G401.6 (cell line): ENCODE results near the gene PPP3CA.

Experiments
- FAIRE-seq: peaks from 2 replicates; lab custom pipeline; 2012; peaks lifted over from hg19 to GRCh38; lab: Jason Lieb, UNC

The PPP3CA gene

DNA sequence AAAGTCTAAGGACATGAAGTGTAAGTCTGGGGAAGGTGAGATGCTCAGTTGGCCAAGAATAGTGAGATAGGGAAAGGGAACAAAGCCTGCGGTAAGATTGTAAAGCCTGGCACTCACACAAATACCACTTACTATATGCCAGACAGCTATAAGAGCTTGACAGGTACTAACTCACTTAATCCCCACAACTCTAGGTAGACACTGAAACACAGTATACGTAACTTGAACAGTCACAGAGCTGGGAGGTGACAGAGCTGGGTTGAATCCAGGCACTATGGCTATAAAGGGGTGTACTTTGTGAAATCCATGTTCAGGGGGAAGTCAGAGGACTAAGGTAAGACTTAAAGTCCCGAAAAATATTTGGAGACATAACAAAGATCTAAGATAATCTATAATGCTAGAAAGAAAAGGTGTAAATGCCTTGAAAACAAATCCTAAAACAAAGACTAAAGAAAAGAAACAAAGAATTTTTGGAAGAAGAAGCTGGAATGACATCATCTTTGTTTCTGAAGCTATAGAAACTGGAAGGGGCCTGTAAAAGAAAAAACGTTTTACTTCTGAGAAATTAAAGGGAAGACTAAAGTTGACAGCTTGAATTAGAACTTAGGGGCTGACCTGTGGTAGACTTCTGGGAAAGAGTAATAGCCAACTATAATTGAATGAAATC is 172.5 kb downstream of the PPP3CA start:
- FAIRE-seq = no peak

DNA sequence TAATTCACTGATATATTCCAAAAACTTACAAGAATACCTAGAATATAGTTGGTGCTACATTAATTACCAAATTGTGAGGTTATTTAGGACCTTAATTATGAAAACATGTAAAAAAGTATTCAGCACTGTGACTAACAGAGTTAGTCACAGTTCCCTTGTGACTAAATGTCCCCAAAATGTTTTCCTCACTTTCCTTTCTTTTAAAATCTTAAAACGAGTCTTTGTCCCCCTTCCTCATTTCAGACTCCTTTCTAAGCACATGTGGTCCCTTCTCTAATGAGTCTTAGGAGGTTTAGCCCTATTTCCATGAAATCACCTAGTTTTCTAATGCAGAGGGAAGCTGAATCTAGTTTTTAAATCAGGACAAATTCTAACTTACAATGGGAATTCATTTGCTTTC is 175.0 kb downstream of the PPP3CA start:
- no peak for FAIRE-seq

DNA sequence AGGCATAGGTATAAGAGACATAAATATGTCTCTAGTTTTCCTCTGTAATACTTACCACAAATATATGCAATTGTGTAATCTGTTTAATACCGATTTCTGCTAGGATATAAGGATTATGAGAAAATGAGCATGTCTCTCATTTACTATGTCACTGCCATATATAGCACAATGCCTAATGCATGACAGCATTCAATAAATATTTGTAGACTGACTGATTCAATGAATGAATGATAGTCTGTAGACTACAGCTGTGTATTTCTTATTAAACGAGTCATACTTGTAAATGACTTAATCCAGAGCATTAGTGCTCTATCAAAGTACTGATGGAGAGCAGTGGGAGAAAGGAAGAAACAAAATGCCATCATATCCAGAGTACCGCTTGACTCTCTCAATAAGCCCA is 175.6 kb downstream of the PPP3CA start:
- FAIRE-seq = no peak

DNA sequence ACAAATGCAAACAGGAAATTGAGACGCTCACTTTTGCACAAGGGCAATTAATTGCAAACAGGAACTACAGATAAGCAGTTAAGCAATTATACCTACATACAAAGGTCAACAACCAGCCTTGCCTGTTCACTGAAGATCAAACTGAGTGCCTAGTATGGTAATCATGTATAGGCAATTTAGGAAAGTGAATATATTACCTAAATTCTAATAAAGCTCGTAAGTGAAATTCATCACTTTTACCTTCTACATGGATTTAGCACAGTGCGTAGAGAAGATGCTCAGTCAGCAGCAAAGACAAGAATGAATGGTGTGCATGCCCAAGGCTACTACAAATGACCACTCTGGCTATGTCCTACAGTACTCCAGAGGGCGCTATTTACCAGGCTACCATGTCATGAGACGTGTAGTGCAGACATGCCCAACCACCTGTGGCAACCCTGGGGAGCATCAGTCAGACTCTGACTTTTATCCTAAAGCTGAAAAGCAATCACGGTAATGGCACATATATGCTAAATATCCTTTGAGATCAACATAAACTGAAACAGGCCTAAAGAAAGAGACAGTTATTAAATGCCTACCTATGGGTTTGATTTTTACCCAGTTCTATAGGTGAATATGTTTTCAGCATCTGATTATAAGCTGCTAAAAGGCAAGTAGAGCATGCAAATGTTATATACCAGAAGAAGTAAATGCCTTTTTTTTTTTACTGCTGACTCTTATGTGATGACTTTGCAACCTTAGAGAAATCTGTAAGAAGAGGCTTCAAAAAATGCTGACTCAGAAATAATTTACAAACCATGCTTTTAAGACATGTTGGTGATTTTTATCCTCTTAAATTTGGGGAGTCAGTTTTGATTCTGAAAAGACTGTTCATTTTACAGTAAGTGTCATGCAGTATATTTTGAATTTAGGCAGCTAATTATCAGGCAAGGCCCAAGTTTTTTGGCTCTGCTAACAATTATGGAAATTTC is 178.0 kb downstream of the PPP3CA start:
- no peak for FAIRE-seq

DNA sequence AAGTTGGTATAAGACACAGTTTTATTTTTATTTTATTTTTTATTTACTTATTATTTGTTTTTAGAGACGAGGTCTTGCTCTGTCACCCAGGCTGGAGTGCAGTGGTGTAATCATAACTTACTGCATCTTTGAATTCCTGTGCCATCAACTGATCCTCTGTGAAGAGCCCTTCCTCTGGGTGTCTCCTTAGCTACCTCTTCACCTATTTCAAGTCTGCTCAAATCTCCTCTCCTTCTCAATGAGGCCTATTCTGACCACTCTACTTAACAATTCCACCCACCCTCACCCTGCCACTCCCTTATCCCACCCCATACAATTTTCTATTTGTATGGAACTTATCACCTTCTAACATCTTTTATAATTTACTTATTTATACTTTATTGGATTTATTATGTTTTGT is 183.4 kb downstream of the PPP3CA start:
- FAIRE-seq = no peak

DNA sequence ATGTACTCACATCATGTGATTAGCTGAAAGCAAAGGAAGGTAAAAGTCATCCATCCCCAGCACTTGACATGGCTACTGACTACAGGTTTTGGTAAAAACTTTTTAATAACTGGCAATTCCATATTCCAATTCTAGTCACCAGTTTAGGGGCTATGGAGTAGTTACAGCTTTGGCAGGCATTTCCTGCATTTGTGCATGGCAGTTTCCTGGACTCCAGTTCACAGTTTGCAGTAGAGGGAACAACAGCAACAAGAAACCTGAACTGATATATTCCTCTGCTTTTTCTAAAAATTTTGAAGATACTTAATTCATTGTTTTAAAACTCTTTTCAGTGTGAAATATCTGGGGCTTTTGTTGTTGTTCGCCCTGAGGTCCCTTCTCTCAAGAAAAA is 184.3 kb downstream of the PPP3CA start:
- no peak for FAIRE-seq

DNA sequence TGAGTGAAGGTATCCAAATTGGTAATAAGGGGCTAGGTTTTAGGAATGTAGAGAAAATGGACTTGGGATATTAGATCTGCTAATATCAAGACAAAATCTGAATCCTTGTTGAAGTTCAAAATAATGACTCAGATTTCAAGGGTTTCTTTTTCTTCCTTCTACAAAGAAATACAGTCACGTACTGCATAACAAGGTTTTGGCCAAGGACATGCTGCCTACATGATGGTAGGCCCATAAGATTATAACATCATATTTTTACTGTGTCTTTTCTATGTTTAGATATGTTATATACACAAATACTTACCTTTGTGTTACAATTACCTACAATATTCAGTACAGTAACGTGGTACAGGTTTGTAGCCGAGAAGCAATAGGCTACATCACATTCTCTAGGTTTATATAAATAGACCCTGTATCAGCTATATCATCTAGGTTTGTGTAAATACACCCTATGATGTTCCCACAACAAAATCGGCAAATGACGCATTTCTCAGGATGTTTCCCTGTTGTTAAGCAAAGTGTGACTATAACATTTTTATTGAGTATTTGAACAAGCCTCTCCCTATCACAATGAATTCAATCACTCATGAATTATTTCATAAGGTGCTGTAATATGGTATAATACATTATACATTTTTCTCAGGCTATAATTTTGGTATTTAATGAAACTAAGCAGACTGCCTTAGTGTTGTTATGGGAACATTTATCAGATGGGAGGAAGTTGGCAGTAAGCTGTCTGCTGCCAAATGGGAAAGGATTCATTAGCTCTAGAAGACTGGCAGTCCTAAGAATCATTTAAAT is 186.3 kb downstream of the PPP3CA start:
- no peak for FAIRE-seq

DNA sequence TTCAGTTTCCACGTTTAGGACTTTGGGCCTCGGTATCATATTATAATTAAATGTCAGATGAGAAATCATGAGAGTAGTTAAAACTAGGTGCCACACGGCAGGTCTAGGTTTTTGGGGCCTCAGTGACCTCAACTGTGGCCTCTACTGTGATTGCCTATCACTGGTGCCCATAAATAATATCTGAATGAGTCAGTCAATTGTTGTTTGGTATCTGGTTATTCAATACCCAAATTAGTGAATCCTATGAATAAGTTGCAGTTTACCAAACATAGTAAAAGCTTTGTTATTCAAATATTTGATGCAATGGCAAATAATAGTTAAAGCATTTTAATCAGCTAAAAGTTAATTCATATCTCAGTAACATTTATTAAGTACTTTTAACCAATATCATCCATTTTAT is 188.8 kb downstream of the PPP3CA start:
- no peak for FAIRE-seq

DNA sequence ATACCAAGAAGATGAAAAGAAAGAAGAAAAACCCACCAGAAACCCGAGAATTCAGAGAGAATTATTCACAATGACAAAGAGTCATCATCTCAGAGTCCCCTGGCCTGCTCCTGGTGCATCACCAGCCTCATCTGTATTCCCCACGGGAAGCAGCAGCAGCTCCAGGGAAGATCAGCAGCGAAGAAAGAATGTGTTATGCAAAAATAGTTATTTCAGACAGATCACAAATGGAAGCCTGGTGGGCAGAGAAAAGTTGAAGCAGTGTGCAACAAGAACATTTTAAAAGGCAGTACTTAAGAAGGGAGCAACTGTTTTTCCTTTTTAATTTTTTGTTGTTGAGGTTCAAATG is 189.2 kb downstream of the PPP3CA start:
- FAIRE-seq = no peak

DNA sequence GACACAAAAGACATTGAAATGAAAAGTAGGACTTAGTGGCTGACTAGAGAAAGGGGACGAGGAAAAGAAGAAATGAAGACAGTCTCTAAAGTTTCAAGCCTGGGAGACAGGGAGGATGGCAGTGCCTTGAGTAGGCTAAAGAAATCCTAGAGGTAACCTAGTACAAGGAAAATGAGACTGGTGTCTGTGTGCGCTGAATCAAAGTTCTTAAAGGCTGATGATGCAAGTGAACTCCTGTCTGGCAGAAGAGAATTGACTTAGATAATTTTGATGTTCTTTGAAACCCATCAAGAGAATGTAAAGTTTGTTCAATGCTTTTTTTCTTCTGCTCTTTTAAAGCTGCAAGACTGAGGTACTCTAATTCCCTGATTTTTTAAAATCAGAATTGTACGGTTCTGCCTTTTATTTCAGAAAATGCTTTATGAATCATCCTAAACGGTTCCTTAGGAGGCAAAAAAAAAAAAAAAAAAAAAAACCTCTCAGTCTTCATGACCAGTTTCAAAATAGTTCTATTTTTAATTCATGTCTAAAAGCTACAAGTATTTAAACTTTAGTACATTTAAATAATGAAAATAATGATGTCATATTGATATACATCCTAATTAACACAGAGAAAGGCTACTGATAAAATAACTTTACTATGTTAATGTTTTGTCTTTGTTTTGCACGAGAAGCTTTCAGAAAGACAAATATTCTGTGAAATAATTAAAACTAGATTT is 189.8 kb downstream of the PPP3CA start:
- FAIRE-seq = no peak

DNA sequence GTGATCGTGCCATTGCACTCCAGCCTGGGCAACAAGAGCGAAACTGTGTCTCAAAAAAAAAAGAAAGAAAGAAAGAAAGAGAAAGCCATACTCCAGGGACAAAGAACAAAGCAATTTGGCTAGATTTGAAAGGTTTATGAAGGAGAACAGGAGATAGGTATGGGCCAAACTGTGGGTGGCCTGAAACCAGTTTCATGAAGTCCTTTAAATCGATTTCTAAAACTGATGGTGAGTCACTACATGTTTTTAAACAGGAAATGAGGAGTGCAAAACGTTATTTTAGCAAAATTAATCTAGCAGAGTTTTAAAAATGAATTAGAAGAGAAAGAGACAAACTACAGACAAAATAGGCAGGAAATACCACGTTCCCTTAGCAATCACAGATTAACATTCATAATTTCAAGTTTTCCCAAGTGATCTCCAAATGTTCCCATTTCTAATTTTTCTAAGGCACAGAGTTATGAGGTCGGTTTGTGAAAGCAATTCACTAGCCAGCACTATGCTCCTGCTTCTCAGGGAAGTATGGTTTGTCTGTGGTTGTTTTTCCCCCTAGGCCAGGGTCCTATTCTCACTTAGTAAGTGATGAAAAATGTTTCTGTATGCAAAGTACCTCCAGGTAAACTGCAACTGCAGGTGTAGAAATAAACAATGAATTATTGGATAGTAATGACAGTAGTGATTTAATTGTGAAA is 190.6 kb downstream of the PPP3CA start:
- FAIRE-seq = no peak

DNA sequence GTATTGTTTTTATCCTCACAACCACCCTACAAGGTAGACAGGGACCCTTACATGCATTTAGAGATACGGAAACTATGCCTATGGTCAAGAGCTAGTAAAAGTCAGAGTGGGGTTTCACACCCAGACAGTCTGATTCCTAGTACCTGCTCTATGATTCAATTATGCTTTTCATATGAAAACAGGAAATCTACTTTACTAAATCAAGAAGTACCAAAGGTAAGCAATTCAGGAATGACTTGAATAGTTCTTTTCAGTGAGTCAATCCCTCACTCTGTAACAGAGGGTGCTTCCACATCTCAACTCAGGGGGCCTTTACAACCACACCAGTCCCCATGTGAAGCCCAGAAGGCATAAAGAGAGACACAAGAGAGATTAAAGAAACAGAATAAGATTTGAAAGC is 191.4 kb downstream of the PPP3CA start:
- no peak for FAIRE-seq

DNA sequence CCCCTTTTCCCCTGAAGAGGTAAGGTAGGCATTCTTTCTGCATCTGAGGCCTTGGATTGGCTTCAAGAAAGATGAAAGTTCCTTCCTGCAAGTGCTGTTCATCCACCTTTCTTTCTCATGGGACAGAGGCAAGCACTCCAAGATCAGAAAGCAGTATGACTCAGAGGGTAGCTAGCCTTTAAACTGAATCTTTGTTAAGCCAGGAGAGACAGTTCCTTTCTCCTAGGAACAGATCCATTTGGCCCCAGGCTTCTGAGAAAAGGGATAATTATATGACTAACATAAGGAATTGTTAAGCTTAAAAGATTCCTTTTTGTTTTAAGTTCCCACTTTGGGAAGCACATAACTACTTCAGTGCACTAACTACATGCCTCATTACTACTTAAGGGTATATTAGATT is 192.0 kb downstream of the PPP3CA start:
- FAIRE-seq = no peak

DNA sequence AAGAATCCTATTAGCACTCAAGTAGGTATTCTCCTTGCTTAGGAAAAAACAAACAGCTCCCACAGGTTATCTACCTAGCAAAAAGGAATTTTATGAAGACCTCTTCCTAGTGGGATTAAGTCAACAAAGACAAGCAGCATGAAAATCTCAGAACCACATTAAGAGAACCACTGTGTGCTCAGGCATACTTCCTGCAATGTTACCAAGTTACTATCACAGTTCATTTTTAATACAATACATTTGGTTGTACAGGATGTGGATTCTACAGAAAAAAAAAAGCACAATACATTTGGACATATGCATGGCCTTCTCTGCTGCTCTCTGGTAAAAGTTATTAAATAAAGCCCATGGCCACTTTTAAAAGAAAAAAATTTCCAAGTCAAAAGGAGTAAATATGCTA is 193.7 kb downstream of the PPP3CA start:
- FAIRE-seq = no peak

DNA sequence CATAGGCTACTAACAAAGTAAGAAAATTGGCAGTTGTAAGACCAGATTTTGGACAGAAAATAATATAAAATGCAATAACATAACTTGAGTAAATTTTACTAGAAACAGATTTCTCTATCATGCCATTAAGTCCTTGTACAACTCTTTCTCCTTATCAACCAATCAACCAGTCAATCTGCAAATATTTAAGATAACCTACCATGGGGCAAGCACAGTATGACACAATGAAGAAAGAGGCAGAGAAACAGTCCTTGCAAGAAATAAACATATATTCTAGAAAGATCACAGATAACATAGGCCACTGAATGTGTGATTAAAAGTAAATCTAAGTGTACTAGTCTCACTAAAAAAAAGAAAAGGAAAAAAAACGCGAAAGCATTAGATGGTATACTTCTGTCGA is 194.8 kb downstream of the PPP3CA start:
- no peak for FAIRE-seq

DNA sequence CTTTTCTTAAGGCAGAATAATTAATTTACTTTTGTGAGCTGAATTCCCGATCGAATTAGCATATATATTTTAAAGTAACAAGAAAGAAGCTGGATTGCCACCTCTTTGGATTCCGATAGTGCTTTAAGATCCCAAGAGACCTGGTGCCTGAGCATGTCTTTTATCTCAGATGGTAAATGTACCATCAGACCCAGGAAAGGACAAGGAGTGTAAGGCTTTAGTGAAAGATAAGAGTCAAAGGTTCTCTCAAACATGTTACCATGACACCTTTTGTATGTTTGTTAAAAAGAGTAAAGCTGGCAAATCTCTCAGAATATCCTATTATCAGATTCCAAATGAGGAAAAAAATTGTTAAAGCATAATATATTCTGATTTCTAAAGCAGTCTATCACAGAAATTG is 198.8 kb downstream of the PPP3CA start:
- no peak for FAIRE-seq

DNA sequence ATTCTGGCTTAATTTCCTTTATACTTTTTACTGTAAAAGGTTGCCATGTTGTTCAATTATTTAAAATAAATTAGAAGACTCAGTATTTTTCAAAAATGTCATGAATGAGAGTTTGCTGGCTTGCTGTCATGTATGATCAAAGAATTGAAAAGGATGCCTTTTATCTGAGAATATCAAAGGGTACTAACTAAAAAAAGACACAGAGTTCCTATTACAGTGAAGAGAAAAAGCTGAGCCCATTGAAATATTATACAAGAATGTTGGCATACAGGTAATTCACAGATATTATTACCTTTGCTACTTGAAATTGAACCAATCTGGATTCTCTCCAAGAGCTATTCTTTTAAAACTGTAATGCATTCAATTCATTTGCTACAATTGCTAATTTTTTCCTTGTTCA is 200.0 kb downstream of the PPP3CA start:
- no peak for FAIRE-seq

DNA sequence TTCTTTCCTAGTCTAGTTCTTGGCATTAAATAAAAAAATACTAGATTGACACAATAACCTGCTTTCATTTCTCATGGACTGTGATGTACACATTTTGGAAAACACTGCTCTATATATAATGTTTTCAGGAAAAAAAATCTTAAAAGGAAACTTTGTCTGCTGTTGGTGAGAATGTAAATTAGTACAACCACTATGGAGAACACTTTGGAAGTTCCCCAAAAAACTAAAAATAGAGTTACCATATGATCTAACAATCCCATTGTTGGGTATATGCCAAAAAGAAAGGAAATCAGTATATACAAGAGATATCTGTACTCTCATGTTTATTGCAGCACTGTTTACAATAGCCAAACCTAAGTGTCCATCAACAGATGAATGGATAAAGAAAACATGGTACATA is 202.3 kb downstream of the PPP3CA start:
- no peak for FAIRE-seq

DNA sequence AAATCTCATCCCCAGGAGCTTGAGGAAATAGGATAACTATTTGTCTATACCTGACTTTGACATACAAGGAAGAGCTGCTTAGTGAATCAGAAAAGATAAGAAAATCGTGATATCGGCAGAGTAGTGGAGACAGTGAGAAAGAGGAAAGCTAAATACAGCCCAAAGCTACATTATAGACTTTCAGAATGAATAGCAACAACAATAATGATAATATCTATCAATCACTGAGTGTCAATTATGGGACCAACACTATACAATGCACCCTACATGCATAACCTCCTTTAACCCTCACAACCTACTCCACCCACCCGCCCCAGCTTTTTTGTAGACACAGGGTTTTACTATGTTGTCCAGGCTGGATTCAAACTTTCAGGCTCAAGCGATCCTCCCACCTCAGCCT is 205.1 kb downstream of the PPP3CA start:
- FAIRE-seq = no peak

DNA sequence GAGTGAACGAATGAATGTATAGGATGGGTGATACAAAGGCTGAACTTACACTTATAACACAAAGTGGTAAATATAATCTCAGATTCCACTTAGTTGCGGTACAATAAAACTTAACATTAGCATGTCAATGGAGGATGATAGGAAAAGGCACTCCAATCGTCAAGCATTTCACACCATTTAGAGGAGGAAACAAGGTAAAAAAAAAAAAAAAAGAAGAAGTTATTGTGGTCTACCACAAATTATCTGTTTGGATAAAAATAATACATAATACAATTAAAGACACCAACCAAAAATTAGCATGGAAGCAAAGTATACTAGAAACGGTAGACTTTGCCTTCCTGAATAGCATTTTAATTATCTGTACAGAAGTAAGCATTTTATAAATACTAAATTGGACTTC is 205.5 kb downstream of the PPP3CA start:
- FAIRE-seq = no peak

DNA sequence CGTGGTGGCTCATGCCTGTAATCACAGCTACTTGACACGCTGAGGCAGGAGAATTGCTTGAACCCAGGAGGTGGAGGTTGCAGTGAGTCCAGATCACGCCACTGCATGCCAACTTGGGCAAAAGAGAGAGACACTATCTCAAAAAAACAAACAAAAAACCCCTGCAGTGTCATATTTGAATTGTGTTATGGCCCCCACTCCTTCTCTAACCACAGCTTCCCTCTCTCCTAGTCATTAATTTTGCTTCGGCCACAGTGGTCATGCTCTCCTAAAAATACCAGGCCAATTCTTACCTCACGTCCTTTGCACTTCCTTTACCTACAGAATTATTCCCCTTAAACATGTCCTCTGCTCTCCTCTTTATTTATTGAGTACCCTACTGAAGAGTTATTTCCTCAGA is 206.1 kb downstream of the PPP3CA start:
- no peak for FAIRE-seq

DNA sequence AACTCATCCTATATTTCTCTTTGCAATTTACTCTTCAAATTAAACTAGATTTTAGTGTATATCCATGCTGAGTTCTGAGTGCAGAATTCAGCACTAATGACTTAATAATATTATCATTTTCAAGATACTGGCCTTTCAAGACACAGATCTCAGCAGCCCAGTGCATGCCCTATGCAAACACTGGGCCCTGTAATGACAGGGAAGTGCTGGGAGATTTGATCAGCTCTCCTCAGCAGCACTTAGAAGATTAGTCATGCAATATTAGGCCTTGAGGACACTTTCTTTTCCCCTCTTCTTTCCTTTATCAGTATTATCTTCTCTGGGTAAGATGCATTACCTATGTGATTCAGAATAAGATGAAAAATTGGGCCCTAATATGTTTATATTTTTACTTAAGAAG is 207.1 kb downstream of the PPP3CA start:
- no peak for FAIRE-seq
